Upper lobe of left lung (tissue), 4 donors: ENCODE results near the gene SIX5.

Experiments used
- EP300 ChIP-seq, 4 donors: sonication (generic); formaldehyde crosslinking; IDR thresholded peaks; one replicate each; pipeline ENCODE4 v1.5.1; 2017; ENCODE audit warnings: antibody characterized with exemption in 4 of 4, control low read depth in 2 of 4
- POLR2A ChIP-seq, 4 donors: fragments of 450-650 bp; IDR thresholded peaks; one replicate each; pipeline ENCODE4 v1.5.1; 2016 to 2017; ENCODE audit warnings: antibody characterized with exemption in 4 of 4, mild to moderate bottlenecking in 2 of 4
- TF ChIP-seq, protein P1 (sequence below), 6 experiments: fragments of 450-650 bp in 4 of 6; fragments of 200-600 bp in 2 of 6; sonication (generic) in 2 of 6; IDR thresholded peaks; one replicate each; pipeline ENCODE4 v1.5.1; 2016 to 2019; ENCODE audit warnings: antibody characterized with exemption in 6 of 6

DNA sequence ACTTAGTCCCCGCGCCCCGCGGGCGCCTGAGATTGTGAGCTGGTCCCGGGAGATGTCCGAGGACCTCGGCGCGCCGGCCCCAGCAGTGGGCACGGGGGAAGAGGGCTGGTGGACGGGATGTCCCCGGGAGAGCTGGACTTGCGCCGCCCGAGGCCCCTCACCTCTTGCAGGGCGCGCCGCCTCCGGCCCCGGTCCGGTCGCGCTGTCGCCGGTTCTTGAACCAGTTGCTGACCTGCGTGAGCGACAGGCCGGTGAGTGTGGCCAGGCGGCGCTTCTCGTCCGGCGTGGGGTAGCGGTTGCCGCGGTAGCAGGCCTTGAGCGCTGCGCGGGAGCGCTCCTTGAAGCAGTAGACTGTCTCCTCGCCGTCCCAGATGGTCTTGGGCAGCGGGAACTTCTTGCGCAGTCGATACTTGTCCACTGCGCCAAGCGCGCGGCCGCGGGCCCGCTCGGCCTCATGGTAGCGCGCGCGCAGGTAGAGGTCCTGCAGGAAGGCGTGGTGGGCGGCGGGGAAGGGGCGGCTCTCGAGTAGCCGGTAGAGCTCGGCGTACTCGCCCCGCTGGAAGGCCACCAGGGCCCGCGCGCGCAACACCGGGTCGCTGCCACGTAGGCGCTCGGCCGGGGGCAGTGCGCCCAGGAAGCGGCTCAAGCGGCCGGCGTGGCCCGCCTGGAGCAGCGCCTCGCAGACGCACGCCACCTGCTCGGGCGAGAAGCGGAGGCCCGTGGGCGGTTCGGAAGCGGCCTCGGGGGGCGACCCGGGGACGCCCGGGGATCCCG is 984 bp downstream of the SIX5 start:
- TF ChIP-seq, protein P1, sequence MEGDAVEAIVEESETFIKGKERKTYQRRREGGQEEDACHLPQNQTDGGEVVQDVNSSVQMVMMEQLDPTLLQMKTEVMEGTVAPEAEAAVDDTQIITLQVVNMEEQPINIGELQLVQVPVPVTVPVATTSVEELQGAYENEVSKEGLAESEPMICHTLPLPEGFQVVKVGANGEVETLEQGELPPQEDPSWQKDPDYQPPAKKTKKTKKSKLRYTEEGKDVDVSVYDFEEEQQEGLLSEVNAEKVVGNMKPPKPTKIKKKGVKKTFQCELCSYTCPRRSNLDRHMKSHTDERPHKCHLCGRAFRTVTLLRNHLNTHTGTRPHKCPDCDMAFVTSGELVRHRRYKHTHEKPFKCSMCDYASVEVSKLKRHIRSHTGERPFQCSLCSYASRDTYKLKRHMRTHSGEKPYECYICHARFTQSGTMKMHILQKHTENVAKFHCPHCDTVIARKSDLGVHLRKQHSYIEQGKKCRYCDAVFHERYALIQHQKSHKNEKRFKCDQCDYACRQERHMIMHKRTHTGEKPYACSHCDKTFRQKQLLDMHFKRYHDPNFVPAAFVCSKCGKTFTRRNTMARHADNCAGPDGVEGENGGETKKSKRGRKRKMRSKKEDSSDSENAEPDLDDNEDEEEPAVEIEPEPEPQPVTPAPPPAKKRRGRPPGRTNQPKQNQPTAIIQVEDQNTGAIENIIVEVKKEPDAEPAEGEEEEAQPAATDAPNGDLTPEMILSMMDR (IDR thresholded peaks at IDR 0.05), result no peak
- TF ChIP-seq POLR2A (IDR thresholded peaks at IDR 0.05) (peak in 1 of 4 donors; percentile 59), EP300 (IDR thresholded peaks at IDR 0.05) (no peak)
